ENCODE results near the gene ARMC12. TPM values are rescaled to one million over a fixed set of nuclear protein-coding genes. Genes with fewer than 3 reads are reported as not detected.
A peak's percentile ranks its signal among the peaks of the same experiment; 100 is the strongest.

ARMC12 gene
- total RNA-seq, 4 donors from 2014 or later: 0.68 to 1.5 TPM; not detected in 2

- no peaks in the 10 kb centered on the region for H3K27me3 ChIP-seq
- intact Hi-C loops (cut with DNase I; ENCODE audit: low total_unique reads): no loop called here
- no peak overlapping the region for H3K4me3 ChIP-seq
- no peaks in the 10 kb centered on the region for H3K9me3 ChIP-seq
- in situ Hi-C loops (cut with MboI; ENCODE audit: low pct_ligation_motif_present in 1 of 4, low pct_unique_long_range_greater_than_20kb in 1 of 4, low sequenced_read_pairs in 3 of 4): no loop called here
- 72 to 73% methylated on average over 1 to 2 of the region's 2 CpGs for WGBS, 2 donors (ENCODE audit: low coverage in 1 of 2)
- DNase-seq: no peak
- peak overlapping the region; percentile 99 to 100 (median 100) for H3K27ac ChIP-seq
- H3K4me1 ChIP-seq: peaks cover 68 to 97% (median 89%) of the 10 kb centered on the region in 4 donors
- TF ChIP-seq CTCF (IDR thresholded peaks at IDR 0.05) (no peak), POLR2AphosphoS5 (IDR thresholded peaks at IDR 0.05) (no peak), EP300 (IDR thresholded peaks at IDR 0.05; ENCODE audit: low read depth) (no peak), POLR2A (IDR thresholded peaks at IDR 0.05) (no peak)
- no peaks in the 10 kb centered on the region for H3K36me3 ChIP-seq
Observed at GRCh38 chr6:35724471-35724870, 12.4 kb upstream of the ARMC12 start.

- Histone ChIP-seq H3K27me3 (no peaks in the 10 kb centered on the region), H3K4me1 (peaks cover 69 to 97% (median 89%) of the 10 kb centered on the region in 4 donors), H3K36me3 (no peaks in the 10 kb centered on the region), H3K9me3 (no peaks in the 10 kb centered on the region), H3K27ac (peak overlapping the region; percentile 99 to 100 (median 100)), H3K4me3 (no peak overlapping the region)
- WGBS, 2 donors (ENCODE audit: low coverage in 1 of 2): 57 to 75% methylated on average over 5 of the region's 5 CpGs
- in situ Hi-C loops (cut with MboI; ENCODE audit: low pct_ligation_motif_present in 1 of 4, low pct_unique_long_range_greater_than_20kb in 1 of 4, low sequenced_read_pairs in 3 of 4): loop anchor here in 1 of 4 donors (25.0 kb wide), 1 partner anchor 388 kb away; the partner anchor contains the start of gene PPARD
- TF ChIP-seq POLR2A (IDR thresholded peaks at IDR 0.05) (no peak), CTCF (IDR thresholded peaks at IDR 0.05) (no peak), POLR2AphosphoS5 (IDR thresholded peaks at IDR 0.05) (no peak), EP300 (IDR thresholded peaks at IDR 0.05; ENCODE audit: low read depth) (no peak)
- DNase-seq: no peak
- intact Hi-C loops (cut with DNase I; ENCODE audit: low total_unique reads): no loop called here
Observed at GRCh38 chr6:35725081-35725708, 11.6 kb upstream of the ARMC12 start.

GRCh38 chr6:35725721-35726438 is 11.0 kb upstream of the ARMC12 start:
- Histone ChIP-seq H3K4me1 (peaks cover 75 to 97% (median 90%) of the 10 kb centered on the region in 4 donors), H3K9me3 (no peaks in the 10 kb centered on the region), H3K36me3 (no peaks in the 10 kb centered on the region), H3K4me3 (no peak overlapping the region), H3K27ac (peak overlapping the region; percentile 99 to 100 (median 100)), H3K27me3 (no peaks in the 10 kb centered on the region)
- 25 to 30% methylated on average over 7 to 11 of the region's 11 CpGs for WGBS, 2 donors (ENCODE audit: low coverage in 1 of 2)
- in situ Hi-C loops (cut with MboI; ENCODE audit: low pct_ligation_motif_present in 1 of 4, low pct_unique_long_range_greater_than_20kb in 1 of 4, low sequenced_read_pairs in 3 of 4): loop anchor here in 1 of 4 donors (25.0 kb wide), 1 partner anchor 389 kb away; the partner anchor contains the start of gene PPARD
- TF ChIP-seq POLR2AphosphoS5 (IDR thresholded peaks at IDR 0.05) (peak; percentile 60 to 94 (median 91)), CTCF (IDR thresholded peaks at IDR 0.05) (peak in 2 of 5 experiments; percentile 27 to 32), EP300 (IDR thresholded peaks at IDR 0.05; ENCODE audit: low read depth) (peak; percentile 100), POLR2A (IDR thresholded peaks at IDR 0.05) (peak; percentile 71)
- peak; percentile 91 for DNase-seq
- intact Hi-C loops (cut with DNase I; ENCODE audit: low total_unique reads): loop anchor here (2.0 kb wide), 1 partner anchor 37 kb away; the partner anchor contains the start of gene FKBP5

Measured in transverse colon (tissue), 4 donors.